ENCODE results near the gene HSPE1.
"Not testable (repeated sequence)": the region's sequence is repeated elsewhere in the genome, so short reads cannot be mapped to it uniquely, and the experiment has no call there.

Gene HSPE1

GRCh38 chr2:197498937-197499593, 1.1 kb upstream of the HSPE1 start:
- peak; percentile 53 for DNase-seq

GRCh38 chr2:197500503-197501131, 438 bp downstream of the HSPE1 start:
- peak; percentile 27 for DNase-seq

GRCh38 chr2:197502201-197502600, 2.0 kb downstream of the HSPE1 start:
- DNase-seq = no peak

GRCh38 chr2:197502685-197503084, 2.5 kb downstream of the HSPE1 start:
- DNase-seq = no peak

GRCh38 chr2:197504000-197504399, 3.8 kb downstream of the HSPE1 start:
- DNase-seq = no peak

- DNase-seq = no peak
Measured at GRCh38 chr2:197504512-197504911, 4.3 kb downstream of the HSPE1 start.

- DNase-seq = no peak
Measured at GRCh38 chr2:197506658-197507057, 6.5 kb downstream of the HSPE1 start.

GRCh38 chr2:197513915-197514314, 13.7 kb downstream of the HSPE1 start:
- DNase-seq = no peak

GRCh38 chr2:197514754-197515153, 14.6 kb downstream of the HSPE1 start:
- DNase-seq = no peak

GRCh38 chr2:197515315-197515738, 15.1 kb downstream of the HSPE1 start:
- peak; percentile 61 for DNase-seq

- DNase-seq = peak; percentile 95
Measured at GRCh38 chr2:197515739-197516392, 15.7 kb downstream of the HSPE1 start, which contains the start of gene MOB4. Gene MOB4, plus strand, starts transcription at chr2:197516066. Its CDS starts 21 bp downstream, at chr2:197516087.

GRCh38 chr2:197516393-197516761, 16.2 kb downstream of the HSPE1 start:
- DNase-seq = peak; percentile 35

GRCh38 chr2:197517150-197517549, 17.0 kb downstream of the HSPE1 start:
- DNase-seq = no peak

GRCh38 chr2:197538412-197538811, 38.2 kb downstream of the HSPE1 start:
- no peak for DNase-seq

- DNase-seq = no peak
Measured at GRCh38 chr2:197539734-197540133, 39.6 kb downstream of the HSPE1 start.

GRCh38 chr2:197543206-197543605, 43.0 kb downstream of the HSPE1 start:
- DNase-seq = no peak

GRCh38 chr2:197547163-197547900, 47.2 kb downstream of the HSPE1 start:
- DNase-seq = no peak

- no peak for DNase-seq
Measured at GRCh38 chr2:197548582-197548981, 48.4 kb downstream of the HSPE1 start.

GRCh38 chr2:197551260-197551659, 51.1 kb downstream of the HSPE1 start:
- not testable (repeated sequence) for DNase-seq

Data from CD4-positive, alpha-beta T cell treated with Interleukin-21 for 1 hour (primary cell).